GM18498 (cell line): ENCODE measurements around the gene CADPS.
"Not testable (repeated sequence)": the region's sequence is repeated elsewhere in the genome, so short reads cannot be mapped to it uniquely, and the experiment has no call there.

Experiments used
- ATAC-seq: cut with Tn5 transposase; IDR thresholded peaks from one replicate; pipeline ENCODE4 v1.9.1; 2021; ENCODE audit warnings: mild to moderate bottlenecking, moderate library complexity; ENCODE audit not compliant: unreplicated experiment

Gene CADPS

DNA sequence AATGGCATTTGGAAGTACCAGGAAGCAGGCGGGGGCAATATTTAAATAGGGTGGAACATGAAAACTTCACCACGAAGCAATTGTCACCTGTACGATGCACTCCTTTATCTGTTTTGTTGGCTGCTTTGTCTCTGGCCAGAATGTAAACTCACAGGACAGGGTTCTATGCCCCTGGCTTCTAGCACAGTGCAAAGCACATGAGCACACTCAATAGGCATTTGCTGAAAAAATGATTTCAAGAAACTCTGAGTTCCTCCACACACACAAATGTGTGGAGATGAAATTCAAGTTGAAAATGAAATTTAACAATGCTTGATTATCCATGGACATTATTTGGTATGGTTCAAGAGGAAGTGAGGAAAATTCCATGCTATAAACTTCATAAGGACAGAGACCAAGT, 272.2 kb downstream of the CADPS start:
- no peak for ATAC-seq

DNA sequence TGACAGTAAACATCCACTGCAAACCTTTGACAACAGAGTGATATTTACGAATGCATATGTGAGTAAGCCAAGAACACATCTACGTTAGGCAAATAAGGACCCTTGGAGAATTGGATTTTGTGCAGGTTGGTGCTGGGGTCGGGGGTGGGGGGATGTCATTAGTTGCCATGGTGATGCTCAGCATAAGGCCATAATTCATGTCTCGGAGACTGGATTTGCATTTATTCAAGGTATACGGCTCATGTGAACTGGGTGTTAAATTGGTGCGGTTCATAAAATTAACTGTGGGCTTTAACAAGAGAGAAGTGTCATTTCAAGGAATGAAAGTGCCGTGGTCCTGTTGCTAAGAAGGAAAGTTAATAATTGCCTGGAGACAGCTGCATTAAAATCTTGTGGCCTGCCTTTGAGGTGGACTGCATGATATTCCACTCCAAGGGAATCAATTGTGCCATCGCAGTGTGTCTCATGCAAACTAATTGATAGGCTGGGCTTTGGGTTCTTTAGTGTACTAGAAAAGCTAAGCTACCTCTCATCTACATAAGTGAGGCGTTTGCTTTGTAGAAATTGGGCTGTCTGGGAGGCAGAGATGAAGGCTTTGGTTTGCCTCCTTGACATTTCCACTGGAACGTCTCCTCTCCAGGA, 273.0 kb downstream of the CADPS start:
- ATAC-seq: no peak

DNA sequence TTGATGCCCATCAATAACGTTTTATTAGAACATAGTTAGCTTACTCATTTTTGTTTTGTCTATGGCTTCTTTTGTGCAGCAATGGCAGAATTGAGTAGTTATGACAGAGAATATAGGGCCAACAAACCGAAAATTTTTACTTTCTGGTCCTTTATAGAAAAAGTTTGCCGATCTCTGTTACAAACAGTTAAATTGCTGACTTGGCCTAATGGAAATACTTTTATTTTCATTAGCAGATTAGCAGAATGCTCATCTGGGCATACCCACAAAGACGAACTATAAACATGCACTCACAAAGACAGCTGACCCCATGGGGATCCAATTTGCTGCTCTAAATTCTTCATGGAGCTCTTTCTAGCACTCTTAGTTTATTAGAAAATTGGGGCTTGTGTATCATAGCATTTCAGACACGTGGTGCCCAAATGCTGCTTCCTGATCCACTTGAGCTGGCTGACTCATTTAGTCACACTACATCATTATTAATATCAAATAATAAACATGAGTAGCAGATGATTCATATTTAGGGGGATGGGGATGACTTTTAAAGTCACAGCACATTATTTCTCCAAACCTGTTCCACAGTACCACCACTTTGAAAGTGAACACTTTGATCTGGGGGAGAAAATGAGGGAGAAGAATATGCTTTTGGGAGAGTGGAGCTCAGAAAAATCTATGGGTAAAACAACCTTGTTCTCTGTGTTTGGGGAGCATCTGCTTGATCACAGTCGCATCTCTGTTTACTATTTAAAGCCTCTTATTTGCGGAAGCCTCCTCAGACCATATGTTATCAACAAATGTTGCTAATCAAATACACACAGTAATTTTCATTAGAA, 273.8 kb downstream of the CADPS start:
- ATAC-seq: no peak

DNA sequence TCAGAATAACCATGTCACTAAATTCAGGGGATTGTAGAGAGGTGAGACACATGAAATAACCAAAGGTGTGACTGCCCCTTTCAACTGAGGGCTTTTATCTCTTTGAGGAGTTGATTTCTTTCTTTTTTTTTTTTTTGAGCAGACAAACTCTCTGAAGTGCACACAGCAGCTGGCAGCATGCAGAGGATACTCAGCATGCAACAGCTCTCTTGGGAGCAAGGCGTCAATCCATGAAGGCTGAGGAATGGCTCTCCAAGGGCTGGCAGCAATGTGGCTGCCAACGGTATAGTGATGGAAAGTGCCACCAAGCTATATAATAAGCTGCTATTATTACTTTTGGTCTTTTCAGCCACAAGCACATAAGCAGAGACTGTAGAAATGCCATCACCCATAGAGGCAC, 275.2 kb downstream of the CADPS start:
- no peak for ATAC-seq

DNA sequence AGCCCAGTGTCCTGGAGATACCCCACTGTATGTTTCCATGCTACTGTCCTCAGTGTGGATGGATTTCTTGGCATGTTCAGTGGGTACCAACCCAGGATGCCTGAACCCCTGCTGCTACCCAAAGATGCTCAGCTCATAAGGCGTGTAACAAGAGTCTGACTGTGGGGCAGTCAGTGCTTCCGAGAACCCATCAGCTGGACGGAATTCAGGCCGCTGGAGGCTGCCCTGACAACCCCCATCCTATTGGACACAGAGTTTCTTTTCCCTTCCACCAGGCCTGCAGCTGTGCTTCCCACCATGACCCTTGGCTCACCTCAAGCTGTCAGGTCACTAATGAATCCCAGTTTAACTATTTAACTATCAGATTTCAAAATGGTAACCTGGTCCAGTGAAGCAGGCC, 277.7 kb downstream of the CADPS start:
- ATAC-seq: no peak

DNA sequence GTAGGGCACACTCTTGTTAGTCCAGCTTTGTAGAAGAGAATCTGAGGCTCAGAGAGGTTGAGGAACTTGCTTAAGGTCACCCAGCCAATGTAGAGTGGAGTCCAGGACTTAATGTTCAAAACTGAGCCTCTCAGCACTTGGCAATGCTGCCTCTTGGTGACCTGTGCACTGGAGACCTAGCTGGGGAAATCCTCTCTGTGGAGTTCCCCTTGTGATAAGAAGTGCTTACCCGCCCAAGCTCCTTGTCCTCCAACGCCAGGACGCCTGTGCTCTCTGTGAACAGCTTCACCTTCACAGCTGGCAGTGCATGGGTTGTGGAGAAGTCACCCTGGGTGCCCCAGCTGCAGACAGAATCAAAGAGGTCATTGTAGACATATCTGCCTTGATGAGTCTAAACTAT, 282.8 kb downstream of the CADPS start:
- no peak for ATAC-seq

DNA sequence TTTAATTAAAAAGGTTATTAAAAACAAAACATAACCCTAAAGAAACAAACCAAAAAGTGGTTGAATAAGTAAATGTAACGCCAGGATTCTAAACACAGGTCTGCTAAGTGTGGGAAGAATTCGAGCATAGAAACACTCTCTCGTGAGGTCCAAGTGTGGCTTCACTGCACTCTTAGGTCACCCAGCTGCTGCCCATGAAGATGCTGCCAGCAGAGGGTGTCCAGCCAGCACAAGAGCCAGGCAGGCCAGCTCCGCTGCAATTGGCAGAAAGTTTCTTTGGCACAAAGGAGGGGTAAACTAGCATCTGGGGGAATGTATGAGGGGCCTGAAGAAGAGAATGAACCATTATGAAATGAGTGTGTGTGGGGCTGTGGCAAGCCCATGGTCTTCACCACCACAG, 286.1 kb downstream of the CADPS start:
- ATAC-seq: no peak

DNA sequence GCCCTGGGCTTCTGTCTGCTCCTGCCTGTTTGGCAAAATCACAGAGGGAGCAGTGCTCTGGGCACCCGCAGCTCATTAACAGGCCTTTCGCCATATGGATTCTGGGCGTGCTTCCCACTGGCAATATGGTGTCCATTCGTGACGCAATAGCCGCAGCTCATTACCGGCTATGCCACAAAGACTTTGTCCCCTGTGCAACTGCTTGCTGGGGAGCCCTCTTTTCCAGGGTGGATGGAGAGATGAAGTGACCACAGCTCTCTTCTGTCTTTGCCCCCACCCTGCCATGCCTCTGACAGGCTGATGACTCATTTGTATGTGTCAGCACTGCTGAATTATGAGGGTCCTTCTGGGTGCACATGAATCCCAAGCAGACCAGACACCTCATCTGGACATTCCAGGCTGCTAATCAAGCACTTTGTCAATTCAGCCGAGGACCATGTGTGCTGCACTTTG, 287.6 kb downstream of the CADPS start:
- no peak for ATAC-seq

DNA sequence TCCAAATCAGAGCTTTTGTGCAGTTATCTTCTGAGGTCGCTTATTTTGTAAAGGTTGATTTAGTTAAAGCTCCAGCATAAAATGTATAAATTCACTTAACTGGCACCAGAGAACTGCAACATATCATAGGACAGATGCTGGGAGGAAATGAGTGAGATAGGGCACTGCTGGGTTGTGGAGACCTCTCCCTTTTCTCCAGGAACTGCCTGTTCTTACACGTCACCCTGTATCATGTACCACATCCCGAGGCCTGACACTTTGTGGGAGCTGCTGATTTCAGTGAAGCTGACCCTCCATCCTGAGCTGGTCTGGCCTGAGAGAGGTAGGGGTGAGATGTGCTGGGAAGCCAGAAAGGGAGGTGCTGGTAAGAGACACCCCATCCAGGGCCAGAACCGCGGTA, 288.0 kb downstream of the CADPS start:
- ATAC-seq: no peak

DNA sequence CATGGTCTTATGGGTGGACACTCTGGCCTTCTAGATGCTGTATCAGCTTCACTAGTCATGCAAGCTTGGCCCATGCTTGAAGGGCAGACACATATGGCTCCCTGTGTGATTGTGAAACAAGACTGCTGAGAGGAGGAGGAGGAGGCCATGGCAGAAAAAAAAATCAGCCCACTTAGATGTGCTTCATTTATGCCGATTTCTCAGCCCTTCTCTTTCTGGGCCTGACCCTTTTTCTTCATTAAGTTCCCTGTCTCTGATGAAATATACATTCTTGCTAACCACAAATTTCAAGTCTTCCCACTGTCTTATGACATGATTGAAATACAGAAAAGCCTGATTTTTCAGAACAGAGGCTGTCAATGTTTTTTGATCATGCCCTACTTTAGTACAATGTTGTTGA, 288.9 kb downstream of the CADPS start:
- no peak for ATAC-seq

DNA sequence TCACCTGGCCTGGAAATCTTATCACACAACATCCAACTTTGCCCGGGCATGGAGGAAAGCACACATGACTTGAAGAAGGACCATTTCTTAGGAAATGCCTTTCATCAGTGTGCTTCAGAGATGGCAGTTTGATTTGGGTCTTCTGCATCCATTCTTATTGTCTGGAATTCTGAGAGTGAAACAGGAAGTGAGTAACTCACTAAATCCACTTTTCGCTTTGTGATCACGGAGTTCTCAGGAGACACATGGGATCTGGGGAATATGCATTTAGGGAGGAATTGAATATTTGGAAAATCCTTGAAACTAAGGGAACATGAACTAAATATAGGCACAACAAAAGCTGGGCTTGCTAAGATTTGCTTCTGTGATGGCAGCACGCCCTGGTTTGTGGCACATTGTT, 289.4 kb downstream of the CADPS start:
- ATAC-seq: no peak

DNA sequence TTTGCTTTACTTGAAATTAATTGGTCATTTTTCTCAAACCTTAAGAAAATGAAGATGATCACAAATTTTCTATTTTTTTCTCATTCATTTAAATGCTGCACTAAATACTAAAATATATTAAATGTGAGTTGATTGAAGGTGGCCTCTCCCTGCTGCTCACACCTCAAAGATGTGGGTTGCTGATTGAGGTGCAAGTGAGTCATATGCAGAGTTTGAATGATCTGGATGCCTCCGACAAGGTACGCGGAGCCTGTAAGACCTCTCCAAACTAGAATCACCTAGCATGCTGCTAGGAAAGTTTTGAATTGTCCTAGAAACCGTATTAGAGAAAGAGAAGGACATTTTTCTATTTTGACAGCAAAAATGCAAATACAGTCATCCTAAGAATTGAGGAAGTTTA, 290.6 kb downstream of the CADPS start:
- ATAC-seq: no peak

DNA sequence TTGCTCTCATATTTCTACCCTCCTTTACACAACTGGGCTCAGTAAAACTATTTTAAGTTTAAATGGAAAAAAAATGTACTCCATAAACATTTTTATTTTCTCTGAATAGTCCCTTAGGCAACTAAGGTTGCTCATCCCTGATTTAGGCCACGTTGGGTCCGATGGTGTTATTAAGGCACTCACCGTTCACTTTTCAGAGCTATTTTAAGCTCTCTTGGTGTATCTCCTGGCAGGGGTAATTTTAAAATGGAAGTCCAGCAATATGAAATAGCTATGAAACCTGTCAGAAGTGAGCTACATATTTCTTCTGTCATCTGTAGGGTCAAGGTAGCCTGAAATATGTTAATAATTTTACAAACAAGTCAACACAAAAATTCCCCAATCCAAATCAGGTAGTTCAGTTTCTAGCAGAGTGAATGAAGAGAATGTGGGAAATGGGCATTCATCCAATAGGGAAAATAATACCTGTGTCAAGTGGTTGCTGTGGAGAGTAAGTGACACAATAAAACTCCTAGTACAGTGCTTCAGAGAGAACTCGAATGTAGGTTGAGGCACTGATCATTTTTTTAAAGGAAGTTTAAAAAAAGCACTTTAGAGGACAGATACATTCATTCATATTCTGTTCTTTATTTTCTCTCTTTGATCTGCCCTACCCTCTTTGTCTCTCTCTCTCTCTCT, 292.6 kb downstream of the CADPS start:
- ATAC-seq: no peak

DNA sequence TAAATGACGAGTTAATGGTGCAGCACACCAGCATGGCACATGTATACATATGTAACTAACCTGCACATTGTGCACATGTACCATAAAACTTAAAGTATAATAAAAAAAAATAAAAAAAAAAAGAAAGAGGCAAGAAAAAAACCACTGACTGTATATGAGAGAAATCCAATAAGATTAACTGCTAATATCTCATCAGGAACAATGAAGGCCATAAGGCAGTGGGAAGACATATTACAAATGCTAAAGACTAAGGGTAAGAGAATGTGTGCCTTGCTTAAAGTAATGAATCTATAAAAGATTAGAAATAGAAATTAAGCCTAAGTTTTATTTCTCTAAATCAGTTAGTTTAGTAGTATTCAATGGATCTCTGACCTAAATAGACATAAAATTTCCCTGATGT, 294.7 kb downstream of the CADPS start:
- not testable (repeated sequence) for ATAC-seq

DNA sequence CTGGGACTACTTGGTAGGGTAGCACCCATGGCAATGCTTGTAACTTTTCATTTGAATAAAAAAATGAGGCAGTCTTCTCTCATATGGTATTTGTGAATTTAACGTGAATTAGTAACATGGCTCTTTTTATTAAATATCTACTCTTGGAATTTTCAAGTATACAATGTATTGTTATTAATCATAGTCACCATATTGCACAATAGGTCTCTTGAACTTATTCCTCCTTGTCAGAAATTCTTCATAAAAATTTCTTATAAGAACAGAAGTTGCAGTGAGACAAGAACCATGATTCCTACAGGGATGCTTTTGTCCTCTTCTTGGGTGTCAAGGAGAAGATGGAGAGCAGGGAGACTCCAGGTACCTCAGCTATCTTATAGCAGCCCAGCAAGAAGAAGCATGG, 298.1 kb downstream of the CADPS start:
- ATAC-seq: no peak

DNA sequence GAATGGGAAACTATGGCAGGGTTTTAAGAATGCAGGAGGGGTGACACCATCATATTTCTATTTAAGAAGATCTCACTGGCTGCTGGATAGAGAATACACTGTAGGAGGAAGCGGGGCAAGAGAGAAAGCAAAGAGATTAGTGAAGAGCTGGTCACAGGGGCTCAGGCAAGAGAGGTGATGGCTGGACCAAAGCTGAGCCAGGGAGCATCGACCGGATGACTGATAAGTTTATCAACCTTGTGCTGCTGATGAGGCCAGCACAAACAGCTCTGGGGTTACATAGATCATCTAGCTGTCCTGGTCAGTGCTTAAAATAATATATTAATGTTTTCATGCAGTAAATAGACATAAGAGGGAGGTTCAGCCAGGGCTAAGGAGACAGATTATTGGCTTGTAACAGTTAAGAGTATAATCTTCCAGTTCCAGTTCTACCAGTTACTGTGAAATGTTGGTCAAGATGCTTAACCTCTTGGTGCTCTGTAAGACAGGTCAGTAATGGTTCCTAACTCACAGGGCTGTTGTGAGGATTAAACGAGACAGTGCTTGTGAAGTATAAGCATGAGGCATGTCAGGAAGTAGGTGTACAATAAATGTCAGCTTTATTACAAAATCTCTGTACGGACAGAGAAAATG, 300.8 kb downstream of the CADPS start:
- ATAC-seq: no peak

DNA sequence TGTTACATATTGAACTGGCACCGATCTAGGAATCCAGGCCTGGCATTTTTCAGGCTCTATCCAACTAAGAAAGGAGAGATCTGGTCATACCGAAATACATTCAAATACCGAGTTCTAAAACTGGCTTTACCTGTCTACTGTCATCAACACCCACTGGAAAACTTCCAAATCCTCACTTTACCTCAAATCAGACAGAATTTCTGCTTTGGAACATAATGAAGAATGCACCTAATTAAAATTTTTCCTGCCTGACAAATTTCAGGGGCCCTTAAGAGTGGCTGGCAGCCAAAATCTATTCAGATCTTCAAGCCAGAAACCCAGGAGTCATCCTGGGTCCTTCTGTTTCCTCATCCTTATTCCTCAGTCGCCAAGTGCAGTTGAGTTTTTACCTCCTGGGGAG, 303.3 kb downstream of the CADPS start:
- no peak for ATAC-seq

DNA sequence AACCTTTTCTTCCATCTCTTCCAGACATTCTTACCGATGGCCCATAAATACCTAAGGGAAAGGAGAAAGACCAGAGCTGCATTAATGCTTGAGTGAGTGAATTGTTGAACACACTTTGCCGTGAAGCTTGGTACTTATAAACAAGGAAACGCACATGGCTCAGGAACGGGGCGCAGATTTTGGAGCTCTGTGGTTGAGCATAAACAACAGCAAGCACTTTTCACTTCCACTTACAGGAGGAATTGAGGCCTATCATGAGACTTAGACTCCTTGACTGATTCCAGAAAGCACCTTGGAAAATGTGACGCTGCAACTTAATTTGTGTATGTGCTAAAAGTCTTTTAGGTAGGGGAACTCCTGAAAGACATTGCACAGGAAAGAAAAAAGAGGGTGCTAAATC, 304.3 kb downstream of the CADPS start:
- no peak for ATAC-seq

DNA sequence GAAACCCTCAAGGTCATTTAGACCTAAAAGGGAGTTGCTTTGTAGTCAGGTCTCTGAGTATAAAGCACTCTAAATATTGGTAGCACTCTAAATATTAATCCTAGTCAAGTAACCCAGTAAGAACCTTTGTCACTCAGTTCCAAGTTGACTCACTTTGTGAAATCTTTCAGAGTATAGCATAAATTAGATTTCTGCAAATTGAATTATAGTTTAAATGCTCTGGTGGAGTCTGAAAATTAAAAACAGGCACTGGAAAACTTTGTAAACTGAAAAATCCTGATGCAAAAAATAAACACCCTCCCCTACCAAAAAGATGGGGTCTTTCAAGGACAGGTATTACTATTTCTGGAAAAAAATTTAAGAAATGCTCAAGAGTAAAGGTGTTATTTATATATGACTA, 305.6 kb downstream of the CADPS start:
- ATAC-seq: no peak

DNA sequence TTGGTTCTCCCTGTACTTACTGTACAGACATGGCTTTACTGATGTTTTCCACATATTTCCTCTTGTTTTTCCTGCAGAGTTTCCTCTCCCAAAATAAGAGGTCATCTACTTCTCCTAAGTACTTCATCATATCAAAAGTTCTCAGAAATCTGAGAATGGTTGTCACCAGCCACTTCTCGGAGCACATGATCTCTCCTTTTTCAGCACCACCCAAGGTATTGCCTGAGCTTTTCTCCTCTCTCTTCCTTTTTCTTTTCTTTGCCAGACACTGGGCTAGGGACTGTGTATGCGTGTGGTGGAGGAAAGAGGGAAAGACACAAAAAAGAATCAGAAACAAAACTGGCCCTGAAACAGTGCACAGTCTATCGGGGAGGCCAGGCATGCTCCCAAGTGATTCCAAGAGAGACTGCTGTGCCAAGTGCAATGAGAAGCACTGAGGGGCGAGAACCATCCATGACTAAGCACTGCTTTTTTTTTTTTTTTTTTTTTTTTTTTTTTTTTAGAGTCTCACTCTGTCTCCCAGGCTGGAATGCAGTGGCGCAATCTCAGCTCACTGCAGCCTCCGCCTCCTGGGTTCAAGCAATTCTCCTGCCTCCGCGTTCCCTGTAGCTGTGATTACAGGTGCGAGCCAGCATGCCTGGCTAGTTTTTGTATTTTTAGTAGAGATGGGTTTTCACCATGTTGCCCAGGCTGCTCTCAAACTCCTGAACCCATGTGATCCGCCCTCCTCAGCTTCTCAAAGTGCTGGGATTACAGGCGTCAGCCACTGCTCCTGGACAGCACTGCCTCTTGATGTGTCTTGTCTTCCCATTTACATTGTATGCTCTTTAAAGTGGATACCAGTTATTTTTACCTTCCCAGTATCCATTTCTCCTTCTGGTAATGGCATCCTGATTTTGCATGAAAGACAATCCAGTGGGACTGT, 307.9 kb downstream of the CADPS start:
- no peak for ATAC-seq
